Measurements from ENCODE around the gene SHB.

SHB gene

DNA sequence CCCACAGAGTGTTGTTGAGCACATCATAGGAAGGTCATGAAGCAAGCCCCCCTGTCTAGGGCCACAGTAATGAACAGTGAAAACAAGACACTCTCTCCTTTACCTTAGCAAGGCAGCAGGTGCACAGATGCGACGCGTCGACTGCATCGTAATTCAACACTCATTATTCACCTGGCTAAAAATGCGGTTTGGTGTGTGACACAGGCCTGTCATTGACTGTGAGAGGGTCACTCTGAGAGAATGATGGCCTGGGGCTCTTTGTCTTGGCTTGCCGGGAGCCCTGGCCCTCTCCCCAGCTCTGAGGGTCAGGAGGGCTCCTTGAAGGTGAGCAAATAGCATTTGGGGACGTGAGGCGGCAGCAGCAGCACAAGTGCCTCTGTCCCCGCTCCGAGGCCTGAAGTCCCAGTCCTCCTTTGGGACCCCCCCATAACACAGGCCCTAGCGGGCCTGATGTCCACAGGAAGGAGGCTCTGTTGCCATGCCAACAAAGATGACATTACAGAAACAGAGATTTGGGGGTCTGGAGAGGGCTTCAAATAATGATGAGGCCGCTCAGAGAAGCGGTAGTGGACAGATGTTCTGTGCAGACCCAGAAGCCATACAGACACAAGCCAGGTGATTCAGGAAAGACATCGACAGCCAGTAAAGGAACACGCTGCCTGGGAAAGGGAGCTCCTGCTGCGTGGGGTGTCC is 46.7 kb downstream of the SHB start:
- DNase-seq = no peak

DNA sequence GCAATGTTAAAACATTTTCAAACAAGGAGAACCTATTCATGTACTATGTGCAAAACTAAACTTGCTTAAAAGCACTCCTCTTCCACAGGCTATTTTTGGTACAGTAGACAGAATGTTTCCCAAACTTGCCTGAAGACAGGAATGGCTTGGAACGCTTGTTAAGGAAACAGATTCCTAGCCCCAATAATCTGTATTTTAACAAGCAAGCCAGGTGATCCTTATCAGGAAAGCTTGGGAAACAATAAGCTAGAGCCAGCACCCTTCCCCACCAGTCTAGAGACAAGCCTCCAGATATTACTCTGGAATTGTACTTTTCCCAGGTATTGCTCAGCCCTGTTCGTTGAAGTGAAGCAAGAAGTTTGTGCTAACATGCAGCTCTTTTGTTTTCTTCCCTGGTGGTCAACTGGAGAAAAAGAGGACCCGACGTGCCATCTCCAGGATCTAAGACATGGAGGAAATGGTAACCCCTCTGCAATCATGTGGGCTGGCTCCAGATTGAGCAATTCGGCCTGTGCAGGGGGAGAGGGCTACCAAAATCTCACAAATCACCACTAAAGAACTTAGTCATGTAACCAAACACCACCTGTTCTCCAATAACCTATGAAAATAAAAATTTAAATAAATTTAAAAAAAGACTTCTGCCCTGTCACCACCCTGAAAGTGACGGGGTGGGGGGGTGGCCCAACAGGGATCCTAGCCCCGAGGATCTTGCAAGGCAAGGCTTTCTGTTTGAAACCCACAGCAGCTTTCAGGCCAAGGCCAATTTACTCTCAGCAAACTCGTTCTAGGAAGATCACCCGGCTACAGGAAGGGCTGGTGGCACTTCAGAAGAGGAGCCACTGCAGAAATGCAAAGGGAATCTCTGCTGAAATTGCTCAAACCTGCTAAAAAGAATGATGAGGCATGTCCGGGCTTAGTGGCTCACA is 48.6 kb downstream of the SHB start:
- DNase-seq = no peak

DNA sequence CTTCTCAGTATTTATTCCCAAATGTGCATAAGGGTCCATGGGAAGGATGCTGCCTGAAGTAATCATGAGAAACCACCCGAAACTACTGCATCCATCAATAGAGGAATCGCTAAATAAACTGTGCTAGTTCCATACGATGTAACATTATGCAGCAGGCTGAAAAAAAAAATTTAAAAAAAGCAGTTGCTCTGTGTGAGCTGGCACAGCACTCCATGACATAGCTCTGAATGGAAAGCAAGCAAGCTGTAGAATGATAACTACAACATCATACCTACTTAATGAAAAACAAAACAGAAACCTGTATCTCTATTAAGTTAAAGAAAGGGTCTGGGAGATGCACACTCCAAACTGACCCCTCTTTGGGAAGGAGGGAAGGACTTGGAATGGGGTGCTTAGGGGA is 49.3 kb downstream of the SHB start:
- no peak for DNase-seq

DNA sequence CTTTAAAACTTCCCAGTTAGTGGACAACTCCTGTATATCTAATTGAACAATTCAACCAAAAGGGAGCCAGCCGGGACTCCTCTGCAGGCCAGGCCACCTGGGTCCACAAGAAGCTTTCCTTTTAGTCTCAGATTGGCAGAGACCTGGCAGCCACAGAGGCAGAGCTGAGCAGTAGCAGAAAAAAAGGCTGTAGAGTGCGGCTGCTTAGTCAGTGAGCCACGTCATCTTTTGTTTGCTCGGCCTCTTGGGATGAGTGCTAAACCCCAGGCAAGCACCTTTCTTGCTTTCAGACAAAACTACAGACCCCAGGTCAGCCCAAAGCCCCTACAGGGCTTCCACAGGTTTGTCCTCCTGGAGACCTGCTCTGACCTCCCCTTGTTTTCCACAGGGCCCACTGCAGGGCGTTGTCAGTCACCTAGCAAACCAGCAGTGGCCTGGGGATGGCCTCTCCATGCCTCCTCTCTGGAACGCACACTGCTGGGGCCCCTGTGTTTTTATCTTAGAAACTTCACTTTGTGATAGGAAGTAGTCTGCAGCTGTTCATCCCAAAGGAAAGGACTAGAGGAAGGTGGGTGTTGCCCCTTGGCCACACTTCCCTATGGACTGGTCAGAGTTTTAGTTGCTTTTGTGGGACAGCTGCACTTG is 49.9 kb downstream of the SHB start:
- no peak for DNase-seq

DNA sequence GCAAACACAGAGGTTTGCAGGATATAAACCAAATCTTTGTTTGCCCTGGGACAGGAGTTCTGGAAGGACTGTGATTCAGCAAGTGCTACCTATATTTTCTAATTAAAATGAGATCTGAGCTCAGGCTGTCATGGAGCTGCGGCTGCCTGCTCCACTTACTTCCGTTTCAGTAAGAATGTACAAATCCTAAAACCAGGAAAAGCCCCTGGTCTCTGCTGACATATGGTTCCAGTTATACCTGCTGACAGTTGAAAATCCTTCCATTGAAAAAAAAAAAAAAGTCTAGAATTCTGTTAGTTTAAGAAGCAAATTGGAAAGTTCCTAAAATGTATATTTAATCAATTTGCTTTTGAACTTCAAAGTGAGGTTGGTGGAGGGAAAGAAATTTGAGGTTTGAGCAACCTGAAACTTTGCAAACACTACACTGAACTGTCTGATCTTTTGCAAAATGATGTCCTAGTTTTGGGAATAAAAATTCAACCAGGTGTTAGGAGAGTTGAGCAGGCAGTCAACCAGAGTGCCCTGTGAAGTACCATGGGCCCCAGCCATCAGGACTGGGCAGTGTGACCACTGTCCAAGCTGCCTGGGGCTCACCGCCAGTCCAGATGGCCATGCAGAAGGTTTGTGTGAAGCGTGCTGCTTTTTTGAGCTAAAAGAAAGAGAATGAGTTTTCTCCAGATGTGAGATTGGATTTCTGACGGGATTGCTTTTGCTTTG is 50.6 kb downstream of the SHB start:
- no peak for DNase-seq

DNA sequence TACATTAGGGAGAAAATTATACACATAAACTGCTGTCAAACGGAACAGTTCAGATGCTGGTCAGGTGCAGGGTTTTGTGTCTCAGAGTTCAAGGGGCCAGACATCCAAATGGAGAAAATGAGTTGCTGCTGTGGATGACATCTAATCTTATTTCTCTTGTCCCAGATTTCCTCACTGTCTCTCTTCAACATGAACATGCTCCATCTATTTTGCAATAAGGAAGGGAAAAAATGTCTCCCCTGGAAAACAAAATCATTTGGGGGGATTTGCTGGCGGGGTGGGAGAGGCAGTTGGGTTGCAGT is 51.2 kb downstream of the SHB start:
- DNase-seq = no peak

GRCh38 chr9:38017149-38017884 is 51.7 kb downstream of the SHB start:
- no peak for DNase-seq

DNA sequence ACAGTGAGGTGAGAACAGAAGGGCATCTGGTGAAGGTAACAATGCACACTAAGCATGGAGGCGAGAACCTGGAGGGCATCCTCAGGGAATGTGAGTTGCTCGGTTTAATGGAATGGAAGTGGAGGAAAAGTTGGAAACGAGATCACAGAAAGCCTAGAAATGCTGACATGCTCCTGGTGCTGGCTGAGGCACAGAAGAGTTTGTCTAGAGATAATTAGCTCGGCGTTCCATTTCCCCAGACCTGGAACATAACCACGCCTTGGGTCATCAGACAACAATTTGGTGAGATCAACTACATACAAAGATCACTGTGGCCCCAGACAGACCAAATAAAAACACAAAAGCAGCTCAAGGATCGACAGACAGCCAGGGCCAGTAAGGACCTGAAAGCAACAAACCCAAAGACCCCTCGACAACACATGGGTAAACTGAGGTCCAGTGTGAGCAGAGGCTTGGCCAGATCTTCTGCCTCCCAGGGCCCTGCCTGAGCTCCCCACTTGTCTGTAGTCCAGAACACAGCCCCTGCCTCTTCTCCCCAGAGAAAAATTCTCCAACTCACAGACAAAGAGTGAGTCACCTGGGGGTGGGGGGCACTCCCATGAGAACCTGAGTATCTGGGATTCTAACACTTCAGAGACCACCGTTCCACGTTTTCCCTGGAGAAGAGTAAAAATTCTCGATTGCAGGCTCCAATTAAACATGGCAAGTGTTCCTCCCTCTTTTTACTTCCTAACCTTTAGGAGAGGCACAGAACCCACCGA is 52.5 kb downstream of the SHB start:
- DNase-seq = no peak

DNA sequence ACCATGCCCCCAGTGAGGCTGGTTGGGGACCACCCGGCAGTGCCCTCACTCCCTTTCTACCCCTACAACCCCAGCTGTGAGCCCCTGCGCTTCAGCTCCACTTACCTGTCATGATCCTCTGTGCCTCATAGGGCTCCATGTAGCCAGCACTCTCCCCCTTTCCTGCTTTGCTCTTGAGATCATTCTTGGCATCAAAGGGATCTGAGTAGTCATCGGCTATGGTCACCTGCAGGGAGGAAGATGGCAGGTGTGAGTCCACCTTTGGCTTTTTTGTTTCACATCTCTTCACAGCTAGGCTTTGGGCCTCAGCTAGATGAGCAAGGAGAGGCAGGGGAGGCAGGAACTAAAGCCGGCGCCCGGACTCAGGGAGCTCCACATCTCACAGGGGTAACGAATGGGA is 53.1 kb downstream of the SHB start:
- DNase-seq = no peak

DNA sequence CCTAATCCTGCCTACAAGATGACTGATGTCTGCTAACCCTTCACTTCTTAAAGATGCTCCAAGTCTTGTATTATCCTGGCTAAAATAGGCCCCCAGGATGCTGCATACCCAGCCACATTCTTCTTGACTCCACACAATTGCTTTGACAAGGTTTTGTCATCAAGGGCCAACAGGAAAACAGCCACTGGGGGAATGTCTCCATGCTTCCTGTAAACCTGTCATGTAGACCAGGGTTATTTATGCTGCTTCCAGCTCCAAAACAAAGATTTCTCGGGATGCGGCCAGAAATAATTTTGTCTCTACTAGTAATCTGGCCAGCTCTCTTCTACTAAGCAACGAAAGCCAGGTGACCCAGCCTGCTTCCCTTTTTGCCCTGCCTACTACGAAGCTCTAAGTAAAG is 53.8 kb downstream of the SHB start:
- DNase-seq = no peak

DNA sequence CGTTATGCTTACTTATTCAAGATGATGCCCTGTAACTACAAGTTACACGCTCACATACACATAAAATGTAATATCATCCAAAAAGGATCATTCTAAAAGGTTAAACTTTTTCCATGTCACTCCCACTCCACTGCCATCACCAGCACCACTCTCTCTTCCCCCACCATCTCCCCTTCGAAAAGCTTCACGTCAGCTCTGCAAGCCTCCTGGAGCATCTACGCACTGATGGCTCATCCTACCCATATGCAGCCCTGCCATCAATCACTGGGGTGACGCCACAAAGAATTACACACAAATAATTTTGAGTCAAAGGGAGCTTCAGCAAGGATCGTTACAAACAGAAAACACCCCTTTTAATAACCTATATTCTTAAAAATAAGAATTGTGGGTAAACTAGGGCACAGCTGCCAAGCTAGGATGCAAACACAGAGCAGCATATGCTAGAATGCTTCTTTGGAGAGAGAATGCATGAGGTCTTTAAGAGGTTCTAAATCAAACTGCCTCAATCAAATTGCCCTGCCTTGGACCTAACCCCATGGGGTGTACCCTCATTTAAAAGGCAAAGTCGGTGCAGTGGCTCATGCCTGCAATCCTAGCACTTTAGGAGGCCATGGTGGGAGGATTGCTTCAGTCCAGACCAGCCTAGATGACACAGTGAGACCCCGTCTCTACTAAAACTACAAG is 56.1 kb downstream of the SHB start:
- no peak for DNase-seq

DNA sequence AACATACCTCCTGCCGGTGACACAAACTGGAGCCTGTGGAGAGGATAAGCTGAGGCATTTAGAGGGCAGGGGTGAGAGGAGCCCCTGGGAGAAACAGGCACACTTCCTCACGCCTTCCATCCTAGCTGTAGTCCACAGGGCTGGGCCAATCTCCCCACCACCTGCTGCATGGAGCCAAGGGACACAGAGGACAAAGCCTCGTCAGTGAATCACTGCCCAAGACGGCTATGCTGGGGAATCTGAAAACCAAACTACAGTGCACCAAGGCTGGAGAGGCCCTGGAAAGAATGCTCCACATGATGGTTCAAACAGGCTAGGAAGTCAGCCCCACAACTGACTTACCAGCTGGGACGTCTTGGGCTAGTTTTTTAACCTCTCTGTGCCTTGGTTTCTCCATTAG is 57.0 kb downstream of the SHB start:
- DNase-seq = no peak

DNA sequence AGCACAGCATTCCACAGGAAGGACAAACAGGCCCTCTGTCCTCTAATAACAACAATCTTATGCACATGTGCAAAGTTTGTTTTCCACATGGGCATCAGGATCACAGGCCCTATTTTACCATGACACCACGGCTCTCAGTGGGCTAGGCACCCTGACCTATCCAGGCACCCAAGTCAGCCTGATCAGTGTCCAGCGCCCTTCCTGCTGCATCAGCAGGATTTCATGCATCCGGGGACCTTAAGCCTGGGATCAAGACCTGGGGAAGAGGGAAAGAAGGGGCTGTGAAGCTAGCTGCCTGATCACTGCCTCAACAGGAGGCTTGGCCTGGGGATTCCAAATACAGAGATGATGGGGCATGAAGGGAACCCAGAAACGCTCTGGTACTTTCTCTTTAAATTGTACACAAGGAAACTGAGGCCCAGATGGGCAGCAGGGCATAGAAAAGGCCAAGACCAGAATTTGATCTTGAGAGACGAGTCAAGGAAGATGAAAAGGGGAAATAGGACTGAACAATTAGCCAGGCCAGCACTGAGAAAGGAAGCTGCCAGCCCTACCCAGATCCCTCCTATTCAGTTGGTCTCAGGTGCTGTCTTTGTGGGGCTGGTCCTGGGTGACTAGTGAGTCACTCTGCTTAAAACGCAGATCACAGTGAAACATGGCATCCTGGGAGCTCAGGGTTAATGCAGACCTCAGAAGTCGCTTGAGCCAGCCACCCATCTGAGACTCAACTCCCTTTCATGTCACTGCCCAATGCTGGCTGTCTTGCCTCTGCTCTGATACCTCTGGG is 57.9 kb downstream of the SHB start:
- DNase-seq = no peak

GRCh38 chr9:38009990-38010389 is 59.0 kb downstream of the SHB start:
- DNase-seq = no peak

GRCh38 chr9:38009035-38009501 is 60.0 kb downstream of the SHB start:
- DNase-seq = no peak

DNA sequence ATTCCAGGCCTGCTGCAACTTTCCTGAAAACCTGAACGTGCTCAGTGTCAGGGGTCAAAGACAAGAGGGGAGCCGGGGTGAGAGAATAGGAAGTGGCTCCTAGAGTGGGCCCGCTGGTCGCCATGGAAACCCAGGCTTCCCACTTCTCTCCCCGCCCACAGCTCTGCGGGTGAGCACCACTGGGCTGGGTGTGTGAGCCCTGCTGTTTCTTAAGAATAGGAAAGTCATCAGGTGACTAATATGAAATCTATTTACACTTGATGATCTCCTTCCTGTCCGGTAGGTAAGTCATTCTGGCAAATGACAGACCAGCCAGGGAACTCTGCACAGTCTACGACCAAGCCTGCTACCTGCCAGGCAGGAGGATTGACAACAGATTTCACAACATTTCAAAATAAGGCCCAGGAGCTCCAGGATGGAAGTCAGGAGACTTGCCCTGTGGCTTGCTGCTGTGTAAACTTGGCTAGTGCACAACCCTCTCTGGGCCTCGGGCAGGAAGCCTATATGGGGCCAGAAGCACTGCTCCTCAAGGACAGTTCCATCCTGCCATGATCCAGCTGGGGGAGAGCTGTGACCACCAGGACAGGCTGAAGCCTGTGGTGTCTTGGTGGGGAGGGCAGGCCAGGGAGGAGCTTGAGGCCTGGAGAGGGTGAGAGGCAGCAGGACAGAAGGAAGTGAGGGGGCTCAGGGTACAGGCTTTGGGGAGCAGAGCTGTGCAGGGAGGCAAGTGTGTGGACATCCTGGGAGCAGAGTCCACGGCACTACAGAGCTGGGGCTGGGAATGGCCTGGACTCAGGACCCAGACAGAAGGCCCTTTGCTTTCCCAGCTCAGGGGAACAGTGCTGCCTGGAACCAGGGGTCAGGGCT is 60.6 kb downstream of the SHB start:
- DNase-seq = peak; percentile 5 to 29

- DNase-seq = no peak
Measured at GRCh38 chr9:38007016-38007415, 62.0 kb downstream of the SHB start.

- no peak for DNase-seq
Measured at GRCh38 chr9:38006163-38006562, 62.9 kb downstream of the SHB start.

Measured in activated CD4-positive, alpha-beta T cell treated with anti-CD3 and anti-CD28 coated beads for 4 hours (primary cell).